ENCODE measurements around the gene SLC37A4.

GRCh38 chr11:119049081-119049480, 18.4 kb upstream of the SLC37A4 start:
- TF ChIP-seq, protein P1, sequence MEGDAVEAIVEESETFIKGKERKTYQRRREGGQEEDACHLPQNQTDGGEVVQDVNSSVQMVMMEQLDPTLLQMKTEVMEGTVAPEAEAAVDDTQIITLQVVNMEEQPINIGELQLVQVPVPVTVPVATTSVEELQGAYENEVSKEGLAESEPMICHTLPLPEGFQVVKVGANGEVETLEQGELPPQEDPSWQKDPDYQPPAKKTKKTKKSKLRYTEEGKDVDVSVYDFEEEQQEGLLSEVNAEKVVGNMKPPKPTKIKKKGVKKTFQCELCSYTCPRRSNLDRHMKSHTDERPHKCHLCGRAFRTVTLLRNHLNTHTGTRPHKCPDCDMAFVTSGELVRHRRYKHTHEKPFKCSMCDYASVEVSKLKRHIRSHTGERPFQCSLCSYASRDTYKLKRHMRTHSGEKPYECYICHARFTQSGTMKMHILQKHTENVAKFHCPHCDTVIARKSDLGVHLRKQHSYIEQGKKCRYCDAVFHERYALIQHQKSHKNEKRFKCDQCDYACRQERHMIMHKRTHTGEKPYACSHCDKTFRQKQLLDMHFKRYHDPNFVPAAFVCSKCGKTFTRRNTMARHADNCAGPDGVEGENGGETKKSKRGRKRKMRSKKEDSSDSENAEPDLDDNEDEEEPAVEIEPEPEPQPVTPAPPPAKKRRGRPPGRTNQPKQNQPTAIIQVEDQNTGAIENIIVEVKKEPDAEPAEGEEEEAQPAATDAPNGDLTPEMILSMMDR (IDR thresholded peaks at IDR 0.05) = no peak
- no peak for TF ChIP-seq POLR2A (IDR thresholded peaks at IDR 0.05)
